Smooth muscle cell (in vitro differentiated cells): ENCODE results near the gene KLHL36. TPM values are rescaled to one million over a fixed set of nuclear protein-coding genes. Genes with fewer than 3 reads are reported as not detected.

ENCODE experiments used
- DNase-seq: peaks from one replicate; lab custom pipeline; 2025; ENCODE audit not compliant: unreplicated experiment; lab: John Stamatoyannopoulos, UW
- H2AFZ ChIP-seq: fragments of 200-600 bp; sonication (generic); 2 replicates; pipeline ENCODE4 v1.6.0; 2016; ENCODE audit warnings: antibody characterized with exemption, low read depth, mild to moderate bottlenecking
- H3F3A ChIP-seq: fragments of 200-600 bp; sonication (generic); 2 replicates; pipeline ENCODE4 v1.6.0; 2017; ENCODE audit warnings: antibody characterized with exemption, low read depth
- H3K27ac ChIP-seq: fragments of 200-600 bp; sonication (generic); 2 replicates; pipeline ENCODE4 v1.5.1; 2016; ENCODE audit warnings: low read depth, mild to moderate bottlenecking
- H3K27me3 ChIP-seq: fragments of 200-600 bp; sonication (generic); 2 replicates; pipeline ENCODE4 v1.6.1; 2016; ENCODE audit warnings: low read depth, mild to moderate bottlenecking
- H3K36me3 ChIP-seq: fragments of 200-600 bp; sonication (generic); 2 replicates; pipeline ENCODE4 v1.5.1; 2016; ENCODE audit warnings: low read depth
- H3K4me1 ChIP-seq: fragments of 200-600 bp; sonication (generic); 2 replicates; pipeline ENCODE4 v1.5.1; 2016; ENCODE audit warnings: low read depth
- H3K4me2 ChIP-seq: fragments of 200-600 bp; sonication (generic); 2 replicates; pipeline ENCODE4 v1.6.0; 2016; ENCODE audit warnings: mild to moderate bottlenecking
- H3K4me3 ChIP-seq: fragments of 200-600 bp; sonication (generic); 2 replicates; pipeline ENCODE4 v1.5.1; 2016; ENCODE audit warnings: mild to moderate bottlenecking
- H3K79me2 ChIP-seq: fragments of 200-600 bp; sonication (generic); 2 replicates; pipeline ENCODE4 v1.6.0; 2016; ENCODE audit warnings: low read depth, mild to moderate bottlenecking
- H3K9ac ChIP-seq: fragments of 200-600 bp; sonication (generic); 2 replicates; pipeline ENCODE4 v1.6.0; 2016; ENCODE audit warnings: low read depth
- H3K9me3 ChIP-seq: fragments of 200-600 bp; sonication (generic); replicated peaks from 2 replicates; pipeline ENCODE4 v1.5.1; 2016; ENCODE audit warnings: low read depth
- H4K20me1 ChIP-seq: fragments of 200-600 bp; sonication (generic); 2 replicates; pipeline ENCODE4 v1.6.0; 2016; ENCODE audit warnings: low read depth
- WGBS: methylation state at CpG from one replicate; pipeline ENCODE4 v1.1.7; 2016; ENCODE audit warnings: low lambda C conversion rate; 5-methylcytosine and 5-hydroxymethylcytosine counted together
- polyA plus RNA-seq: library from polyadenylated mRNA; unstranded; fragments of >200 nt; fragmentation: Nextera tagmentation; extraction: Ambion mirVana; gene quantifications from 2 replicates; pipeline ENCODE4 v1.2.1, GENCODE V29; 2016
- total RNA-seq: library from RNA; depleted of rRNA; stranded (reverse); fragments of >200 nt; gene quantifications from 2 replicates; pipeline ENCODE4 v1.2.3, GENCODE V29; 2014
- TF ChIP-seq, protein P1 (sequence below): fragments of 200-600 bp; sonication (generic); IDR thresholded peaks from 2 replicates; pipeline ENCODE4 v1.5.1; 2017; ENCODE audit warnings: borderline replicate concordance, mild to moderate bottlenecking, antibody characterized with exemption; ENCODE audit not compliant: insufficient read depth, poor library complexity, severe bottlenecking

Gene KLHL36
- total and polyA plus RNA-seq, 2 experiments from 2014 or later, result 18.0 to 35.4 TPM

DNA sequence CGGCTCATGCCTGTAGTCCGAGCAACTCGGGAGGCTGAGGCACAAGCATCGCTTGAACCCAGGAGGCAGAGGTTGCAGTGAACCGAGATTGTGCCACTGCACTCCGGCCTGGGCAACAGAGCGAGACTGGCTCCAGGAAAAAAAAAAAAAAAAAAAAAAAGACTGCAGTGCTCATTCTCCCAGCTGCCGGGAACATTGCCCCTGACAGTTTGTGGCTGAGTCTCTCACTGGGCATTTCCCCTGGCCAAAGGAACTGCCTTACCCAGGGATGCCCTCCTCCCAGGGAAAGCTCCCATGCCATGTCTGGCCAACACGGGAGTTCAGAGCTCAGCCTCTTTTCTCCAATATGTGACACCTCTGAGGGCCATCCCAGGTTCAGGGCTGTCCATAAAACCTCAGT is 30.2 kb downstream of the KLHL36 start:
- no peaks in the 10 kb centered on the region for H3K36me3 ChIP-seq
- TF ChIP-seq, protein P1, sequence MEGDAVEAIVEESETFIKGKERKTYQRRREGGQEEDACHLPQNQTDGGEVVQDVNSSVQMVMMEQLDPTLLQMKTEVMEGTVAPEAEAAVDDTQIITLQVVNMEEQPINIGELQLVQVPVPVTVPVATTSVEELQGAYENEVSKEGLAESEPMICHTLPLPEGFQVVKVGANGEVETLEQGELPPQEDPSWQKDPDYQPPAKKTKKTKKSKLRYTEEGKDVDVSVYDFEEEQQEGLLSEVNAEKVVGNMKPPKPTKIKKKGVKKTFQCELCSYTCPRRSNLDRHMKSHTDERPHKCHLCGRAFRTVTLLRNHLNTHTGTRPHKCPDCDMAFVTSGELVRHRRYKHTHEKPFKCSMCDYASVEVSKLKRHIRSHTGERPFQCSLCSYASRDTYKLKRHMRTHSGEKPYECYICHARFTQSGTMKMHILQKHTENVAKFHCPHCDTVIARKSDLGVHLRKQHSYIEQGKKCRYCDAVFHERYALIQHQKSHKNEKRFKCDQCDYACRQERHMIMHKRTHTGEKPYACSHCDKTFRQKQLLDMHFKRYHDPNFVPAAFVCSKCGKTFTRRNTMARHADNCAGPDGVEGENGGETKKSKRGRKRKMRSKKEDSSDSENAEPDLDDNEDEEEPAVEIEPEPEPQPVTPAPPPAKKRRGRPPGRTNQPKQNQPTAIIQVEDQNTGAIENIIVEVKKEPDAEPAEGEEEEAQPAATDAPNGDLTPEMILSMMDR, result no peak
- H2AFZ ChIP-seq, result no peak overlapping the region
- no peaks in the 10 kb centered on the region for H3K27me3 ChIP-seq
- H3K4me1 ChIP-seq, result no peaks in the 10 kb centered on the region
- no peaks in the 10 kb centered on the region for H3K79me2 ChIP-seq
- no peak for DNase-seq
- no peaks in the 10 kb centered on the region for H3K9me3 ChIP-seq
- no peak overlapping the region for H3K9ac ChIP-seq
- no peak overlapping the region for H3K4me3 ChIP-seq
- no peaks in the 10 kb centered on the region for H4K20me1 ChIP-seq
- no peaks in the 10 kb centered on the region for H3F3A ChIP-seq
- no peak overlapping the region for H3K4me2 ChIP-seq
- 91% methylated on average over 9 of the region's 9 CpGs for WGBS
- H3K27ac ChIP-seq, result no peak overlapping the region

- H3K4me2 ChIP-seq, result no peak overlapping the region
- TF ChIP-seq, protein P1, result no peak
- H3K27me3 ChIP-seq, result no peaks in the 10 kb centered on the region
- H3K4me1 ChIP-seq, result peaks cover 3% of the 10 kb centered on the region
- H3K79me2 ChIP-seq, result no peaks in the 10 kb centered on the region
- 87% methylated on average over 10 of the region's 10 CpGs for WGBS
- H3K27ac ChIP-seq, result no peak overlapping the region
- no peak for DNase-seq
- no peak overlapping the region for H2AFZ ChIP-seq
- no peaks in the 10 kb centered on the region for H3F3A ChIP-seq
- H3K4me3 ChIP-seq, result no peak overlapping the region
- H4K20me1 ChIP-seq, result no peaks in the 10 kb centered on the region
- H3K36me3 ChIP-seq, result no peaks in the 10 kb centered on the region
- H3K9me3 ChIP-seq, result no peaks in the 10 kb centered on the region
- H3K9ac ChIP-seq, result no peak overlapping the region
Measured at GRCh38 chr16:84680165-84680842, 32.0 kb downstream of the KLHL36 start.

- H2AFZ ChIP-seq, result no peak overlapping the region
- H4K20me1 ChIP-seq, result no peaks in the 10 kb centered on the region
- no peaks in the 10 kb centered on the region for H3F3A ChIP-seq
- H3K4me1 ChIP-seq, result peaks cover 3% of the 10 kb centered on the region
- no peak overlapping the region for H3K4me3 ChIP-seq
- no peak overlapping the region for H3K27ac ChIP-seq
- no peak for DNase-seq
- no peak overlapping the region for H3K4me2 ChIP-seq
- H3K79me2 ChIP-seq, result no peaks in the 10 kb centered on the region
- H3K27me3 ChIP-seq, result no peaks in the 10 kb centered on the region
- no peaks in the 10 kb centered on the region for H3K36me3 ChIP-seq
- H3K9me3 ChIP-seq, result no peaks in the 10 kb centered on the region
- no peak overlapping the region for H3K9ac ChIP-seq
- TF ChIP-seq, protein P1, result no peak
- WGBS, result 94% methylated on average over 4 of the region's 4 CpGs
Measured at GRCh38 chr16:84680843-84681629, 32.7 kb downstream of the KLHL36 start.
